ENCODE measurements around the gene PCNX1. TPM values are rescaled to one million over a fixed set of nuclear protein-coding genes. Genes with fewer than 3 reads are reported as not detected.

Gene PCNX1
- polyA plus RNA-seq, 1 donor, result 43.9 TPM

DNA sequence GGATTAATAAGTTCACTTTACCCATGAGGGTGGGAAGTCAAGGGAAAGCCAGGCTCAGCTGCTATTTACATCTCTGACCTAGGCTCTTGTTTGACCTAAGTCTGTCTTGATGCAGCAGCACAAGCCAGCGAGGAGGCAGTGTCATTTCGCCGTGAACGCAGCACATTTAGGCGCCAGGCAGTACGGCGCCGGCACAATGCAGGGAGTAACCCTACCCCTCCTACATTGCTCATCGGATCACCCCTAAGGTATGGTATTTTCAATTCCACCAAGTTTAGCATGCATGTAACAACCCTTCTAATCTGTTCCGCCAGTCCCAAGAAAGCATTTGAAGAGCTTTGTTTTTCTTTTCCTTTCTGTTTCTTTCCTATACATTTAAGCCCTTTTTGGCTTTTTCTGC, 81.2 kb downstream of the PCNX1 start:
- Histone ChIP-seq H3K36me3 (ENCODE audit: control insufficient read depth, insufficient read depth, low read length) (peaks cover 6% of the 10 kb centered on the region), H3K4me1 (ENCODE audit: control insufficient read depth, insufficient read depth, low read length) (no peaks in the 10 kb centered on the region)
- 100% methylated on average over 1 of the region's 10 CpGs for WGBS (ENCODE audit: insufficient coverage, low lambda C conversion rate)

DNA sequence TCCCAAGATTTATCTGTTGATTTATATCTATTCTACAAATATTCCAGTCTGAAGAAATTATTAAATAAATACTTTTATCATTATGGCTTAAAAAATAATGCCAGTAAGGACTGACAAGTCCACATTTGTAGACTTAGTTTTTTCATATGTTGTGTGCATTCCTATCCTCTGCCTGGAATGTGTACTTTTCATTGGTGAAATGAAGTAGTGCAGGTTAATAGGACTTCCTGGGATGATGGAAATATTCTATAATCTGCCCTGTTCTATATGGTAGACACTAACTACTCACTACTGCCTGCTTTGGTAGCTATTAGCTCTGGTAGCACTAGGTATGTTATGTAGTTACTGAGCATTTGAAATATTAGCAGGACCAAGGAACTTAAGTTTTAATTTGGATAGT, 86.7 kb downstream of the PCNX1 start:
- no peak for DNase-seq
- no peaks in the 10 kb centered on the region for H3K27me3 ChIP-seq (ENCODE audit: control insufficient read depth, insufficient read depth, low read length)
- no peaks in the 10 kb centered on the region for H3K9me3 ChIP-seq (ENCODE audit: control insufficient read depth, low read depth, low read length)
- H3K4me3 ChIP-seq (ENCODE audit: low read length), result no peak overlapping the region
- no peak overlapping the region for H3K27ac ChIP-seq (ENCODE audit: low read length)
- H3K4me1 ChIP-seq (ENCODE audit: control insufficient read depth, insufficient read depth, low read length), result no peaks in the 10 kb centered on the region
- H3K36me3 ChIP-seq (ENCODE audit: control insufficient read depth, insufficient read depth, low read length), result peaks cover 2% of the 10 kb centered on the region

More for the DNA sequence above, 81.2 kb downstream of the PCNX1 start:
- no peaks in the 10 kb centered on the region for H3K27me3 ChIP-seq (ENCODE audit: control insufficient read depth, insufficient read depth, low read length)
- no peak overlapping the region for H3K27ac ChIP-seq (ENCODE audit: low read length)
- no peaks in the 10 kb centered on the region for H3K9me3 ChIP-seq (ENCODE audit: control insufficient read depth, low read depth, low read length)
- no peak for DNase-seq
- no peak overlapping the region for H3K4me3 ChIP-seq (ENCODE audit: low read length)

GRCh38 chr14:70995211-70995610, 88.0 kb downstream of the PCNX1 start:
- H3K4me1 ChIP-seq (ENCODE audit: control insufficient read depth, insufficient read depth, low read length), result no peaks in the 10 kb centered on the region
- no peak for DNase-seq
- whole genome bisulfite sequencing (ENCODE audit: insufficient coverage, low lambda C conversion rate), result 100% methylated on average over 1 of the region's 1 CpG
- no peak overlapping the region for H3K27ac ChIP-seq (ENCODE audit: low read length)
- peaks cover 2% of the 10 kb centered on the region for H3K36me3 ChIP-seq (ENCODE audit: control insufficient read depth, insufficient read depth, low read length)
- H3K4me3 ChIP-seq (ENCODE audit: low read length), result no peak overlapping the region
- H3K9me3 ChIP-seq (ENCODE audit: control insufficient read depth, low read depth, low read length), result no peaks in the 10 kb centered on the region
- no peaks in the 10 kb centered on the region for H3K27me3 ChIP-seq (ENCODE audit: control insufficient read depth, insufficient read depth, low read length)

DNA sequence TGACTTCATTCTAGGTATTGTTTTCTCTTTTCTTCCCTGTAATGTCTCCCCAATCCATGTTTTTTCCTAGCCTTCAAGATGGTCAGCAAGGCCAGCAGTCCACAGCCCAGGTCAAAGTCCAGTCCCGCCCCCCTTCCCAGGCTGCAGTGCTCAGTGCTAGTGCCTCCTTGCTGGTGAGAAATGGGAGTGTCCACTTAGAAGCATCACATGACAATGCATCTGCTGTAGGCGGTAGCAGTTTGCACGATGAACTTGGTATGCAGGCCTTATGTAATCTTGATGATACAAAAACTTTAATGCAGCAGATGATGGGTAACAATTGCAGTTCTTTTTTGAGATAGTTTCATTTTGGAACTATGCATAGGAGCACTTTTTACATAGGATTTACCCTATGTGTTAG, 88.4 kb downstream of the PCNX1 start:
- no peaks in the 10 kb centered on the region for H3K9me3 ChIP-seq (ENCODE audit: control insufficient read depth, low read depth, low read length)
- no peak overlapping the region for H3K4me3 ChIP-seq (ENCODE audit: low read length)
- H3K4me1 ChIP-seq (ENCODE audit: control insufficient read depth, insufficient read depth, low read length), result no peaks in the 10 kb centered on the region
- WGBS (ENCODE audit: insufficient coverage, low lambda C conversion rate), result no CpG with 5 or more reads among the region's 3 CpGs
- peaks cover 2% of the 10 kb centered on the region for H3K36me3 ChIP-seq (ENCODE audit: control insufficient read depth, insufficient read depth, low read length)
- H3K27me3 ChIP-seq (ENCODE audit: control insufficient read depth, insufficient read depth, low read length), result no peaks in the 10 kb centered on the region
- DNase-seq, result peak; percentile 42 to 67
- H3K27ac ChIP-seq (ENCODE audit: low read length), result no peak overlapping the region

GRCh38 chr14:70999117-70999516, 91.9 kb downstream of the PCNX1 start:
- H3K36me3 ChIP-seq (ENCODE audit: control insufficient read depth, insufficient read depth, low read length), result peaks cover 6% of the 10 kb centered on the region
- 91% methylated on average over 1 of the region's 1 CpG for WGBS (ENCODE audit: insufficient coverage, low lambda C conversion rate)
- DNase-seq, result no peak
- no peak overlapping the region for H3K27ac ChIP-seq (ENCODE audit: low read length)
- no peaks in the 10 kb centered on the region for H3K9me3 ChIP-seq (ENCODE audit: control insufficient read depth, low read depth, low read length)
- no peaks in the 10 kb centered on the region for H3K27me3 ChIP-seq (ENCODE audit: control insufficient read depth, insufficient read depth, low read length)
- H3K4me3 ChIP-seq (ENCODE audit: low read length), result no peak overlapping the region
- no peaks in the 10 kb centered on the region for H3K4me1 ChIP-seq (ENCODE audit: control insufficient read depth, insufficient read depth, low read length)

GRCh38 chr14:71000091-71000490, 92.8 kb downstream of the PCNX1 start:
- 100% methylated on average over 2 of the region's 2 CpGs for WGBS (ENCODE audit: insufficient coverage, low lambda C conversion rate)
- H3K36me3 ChIP-seq (ENCODE audit: control insufficient read depth, insufficient read depth, low read length), result peaks cover 11% of the 10 kb centered on the region
- no peak for DNase-seq
- no peaks in the 10 kb centered on the region for H3K4me1 ChIP-seq (ENCODE audit: control insufficient read depth, insufficient read depth, low read length)
- H3K9me3 ChIP-seq (ENCODE audit: control insufficient read depth, low read depth, low read length), result no peaks in the 10 kb centered on the region
- H3K4me3 ChIP-seq (ENCODE audit: low read length), result no peak overlapping the region
- no peak overlapping the region for H3K27ac ChIP-seq (ENCODE audit: low read length)
- no peaks in the 10 kb centered on the region for H3K27me3 ChIP-seq (ENCODE audit: control insufficient read depth, insufficient read depth, low read length)

DNA sequence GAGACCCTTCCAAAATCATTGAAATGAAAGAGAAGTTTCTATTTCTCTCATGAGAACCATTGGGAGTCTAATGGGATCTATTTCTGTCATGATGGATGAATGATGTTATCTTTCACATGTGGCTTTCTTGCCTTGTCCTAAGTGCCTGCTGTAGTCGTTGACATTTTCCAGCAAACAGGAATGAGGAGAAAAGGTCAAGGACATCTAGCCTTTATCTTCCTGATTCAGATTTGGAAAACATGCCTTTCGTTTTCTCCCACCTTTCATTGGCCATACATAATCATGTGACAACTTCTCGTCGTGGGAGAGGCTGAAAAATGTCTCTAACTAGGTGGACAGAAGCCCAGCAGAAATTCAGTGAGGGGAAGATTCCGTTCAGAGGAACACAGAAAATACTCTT, 94.5 kb downstream of the PCNX1 start:
- no CpG with 5 or more reads among the region's 5 CpGs for WGBS (ENCODE audit: insufficient coverage, low lambda C conversion rate)
- DNase-seq, result no peak

DNA sequence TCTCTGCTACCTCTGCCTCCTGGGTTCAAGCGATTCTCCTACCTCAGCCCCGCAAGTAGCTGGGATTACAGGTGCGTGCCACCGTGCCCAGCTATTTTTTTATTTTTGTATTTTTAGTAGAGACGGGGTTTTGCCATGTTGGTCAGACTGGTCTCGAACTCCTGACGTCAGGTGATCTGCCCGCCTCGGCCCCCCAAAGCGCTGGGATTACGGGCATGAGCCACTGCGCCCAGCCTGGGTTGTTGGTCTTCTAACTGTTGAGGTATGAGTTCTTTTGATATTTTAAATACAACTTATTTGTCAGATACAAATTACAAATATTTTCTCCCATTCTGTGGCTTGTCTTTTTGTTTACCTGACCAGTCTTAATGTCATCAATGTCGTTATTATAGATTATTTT, 95.9 kb downstream of the PCNX1 start:
- Histone ChIP-seq H3K27ac (ENCODE audit: low read length) (no peak overlapping the region), H3K36me3 (ENCODE audit: control insufficient read depth, insufficient read depth, low read length) (peaks cover 11% of the 10 kb centered on the region), H3K4me1 (ENCODE audit: control insufficient read depth, insufficient read depth, low read length) (no peaks in the 10 kb centered on the region), H3K9me3 (ENCODE audit: control insufficient read depth, low read depth, low read length) (no peaks in the 10 kb centered on the region), H3K4me3 (ENCODE audit: low read length) (no peak overlapping the region), H3K27me3 (ENCODE audit: control insufficient read depth, insufficient read depth, low read length) (no peaks in the 10 kb centered on the region)
- 93% methylated on average over 3 of the region's 13 CpGs for WGBS (ENCODE audit: insufficient coverage, low lambda C conversion rate)
- no peak for DNase-seq

More for the DNA sequence above, 94.5 kb downstream of the PCNX1 start:
- Histone ChIP-seq H3K36me3 (ENCODE audit: control insufficient read depth, insufficient read depth, low read length) (peaks cover 11% of the 10 kb centered on the region), H3K9me3 (ENCODE audit: control insufficient read depth, low read depth, low read length) (no peaks in the 10 kb centered on the region), H3K27ac (ENCODE audit: low read length) (no peak overlapping the region), H3K4me1 (ENCODE audit: control insufficient read depth, insufficient read depth, low read length) (no peaks in the 10 kb centered on the region), H3K27me3 (ENCODE audit: control insufficient read depth, insufficient read depth, low read length) (no peaks in the 10 kb centered on the region), H3K4me3 (ENCODE audit: low read length) (no peak overlapping the region)

DNA sequence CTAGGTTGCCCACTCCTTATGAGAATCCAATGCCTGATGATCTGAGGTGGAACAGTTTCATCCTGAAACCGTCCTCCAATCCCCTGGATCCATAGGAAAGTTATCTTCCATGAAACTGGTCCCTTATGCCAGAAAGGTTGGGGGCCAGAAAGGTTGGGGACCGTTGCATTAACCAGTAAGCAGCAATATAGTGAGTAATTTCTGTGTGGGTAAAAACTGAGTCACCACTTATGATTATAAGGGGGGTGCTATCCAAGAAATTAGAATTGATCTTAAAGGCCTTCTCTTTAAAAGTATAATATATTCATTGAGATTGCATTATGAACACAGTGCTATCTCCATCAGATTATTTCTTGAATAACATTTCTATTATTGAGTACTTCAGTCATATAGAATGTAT, 97.2 kb downstream of the PCNX1 start:
- WGBS (ENCODE audit: insufficient coverage, low lambda C conversion rate), result no CpG with 5 or more reads among the region's 2 CpGs
- Histone ChIP-seq H3K4me3 (ENCODE audit: low read length) (no peak overlapping the region), H3K9me3 (ENCODE audit: control insufficient read depth, low read depth, low read length) (no peaks in the 10 kb centered on the region), H3K27me3 (ENCODE audit: control insufficient read depth, insufficient read depth, low read length) (no peaks in the 10 kb centered on the region), H3K27ac (ENCODE audit: low read length) (no peak overlapping the region), H3K36me3 (ENCODE audit: control insufficient read depth, insufficient read depth, low read length) (peaks cover 11% of the 10 kb centered on the region), H3K4me1 (ENCODE audit: control insufficient read depth, insufficient read depth, low read length) (no peaks in the 10 kb centered on the region)
- no peak for DNase-seq

GRCh38 chr14:71005076-71005475, 97.8 kb downstream of the PCNX1 start:
- Histone ChIP-seq H3K27me3 (ENCODE audit: control insufficient read depth, insufficient read depth, low read length) (no peaks in the 10 kb centered on the region), H3K4me1 (ENCODE audit: control insufficient read depth, insufficient read depth, low read length) (no peaks in the 10 kb centered on the region), H3K4me3 (ENCODE audit: low read length) (no peak overlapping the region), H3K36me3 (ENCODE audit: control insufficient read depth, insufficient read depth, low read length) (peaks cover 11% of the 10 kb centered on the region), H3K27ac (ENCODE audit: low read length) (no peak overlapping the region), H3K9me3 (ENCODE audit: control insufficient read depth, low read depth, low read length) (no peaks in the 10 kb centered on the region)
- DNase-seq, result no peak
- no CpG with 5 or more reads among the region's 4 CpGs for WGBS (ENCODE audit: insufficient coverage, low lambda C conversion rate)

DNA sequence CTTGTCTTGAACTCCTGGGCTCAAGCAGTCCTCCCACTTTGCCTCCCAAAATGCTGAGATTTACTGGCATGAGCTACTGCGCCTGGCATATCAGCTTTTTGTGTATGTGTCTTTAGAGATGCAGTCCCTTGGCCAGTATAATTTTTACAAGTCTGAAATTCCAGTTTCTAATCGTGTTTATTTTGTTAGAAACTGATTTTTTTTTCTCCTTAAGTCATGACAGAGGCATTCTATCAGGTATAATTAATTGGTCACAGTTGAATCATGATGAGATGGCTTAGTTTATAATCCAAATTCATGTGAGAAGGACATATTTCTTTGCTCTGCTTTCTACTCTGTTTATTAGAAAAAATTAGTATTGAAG, 98.9 kb downstream of the PCNX1 start:
- 88% methylated on average over 1 of the region's 2 CpGs for WGBS (ENCODE audit: insufficient coverage, low lambda C conversion rate)
- peaks cover 11% of the 10 kb centered on the region for H3K36me3 ChIP-seq (ENCODE audit: control insufficient read depth, insufficient read depth, low read length)
- H3K4me1 ChIP-seq (ENCODE audit: control insufficient read depth, insufficient read depth, low read length), result no peaks in the 10 kb centered on the region
- H3K27me3 ChIP-seq (ENCODE audit: control insufficient read depth, insufficient read depth, low read length), result no peaks in the 10 kb centered on the region
- H3K4me3 ChIP-seq (ENCODE audit: low read length), result no peak overlapping the region
- no peaks in the 10 kb centered on the region for H3K9me3 ChIP-seq (ENCODE audit: control insufficient read depth, low read depth, low read length)
- no peak for DNase-seq
- H3K27ac ChIP-seq (ENCODE audit: low read length), result no peak overlapping the region

All from large intestine (tissue), 3 donors.